ENCODE results near the gene SPAG16.
"Not testable (repeated sequence)": the region's sequence is repeated elsewhere in the genome, so short reads cannot be mapped to it uniquely, and the experiment has no call there.

SPAG16 gene

GRCh38 chr2:213266421-213266820, 17.8 kb upstream of the SPAG16 start:
- no peak for DNase-seq (ENCODE audit: low read depth in 2 of 3, low spot score in 1 of 3)

- no peak for DNase-seq (ENCODE audit: low read depth in 2 of 3, low spot score in 1 of 3)
Measured at GRCh38 chr2:213271947-213272346, 12.3 kb upstream of the SPAG16 start.

GRCh38 chr2:213274143-213274542, 10.1 kb upstream of the SPAG16 start:
- DNase-seq (ENCODE audit: low read depth in 2 of 3, low spot score in 1 of 3), result no peak

GRCh38 chr2:213275265-213275664, 9.0 kb upstream of the SPAG16 start:
- DNase-seq (ENCODE audit: low read depth in 2 of 3, low spot score in 1 of 3), result no peak

GRCh38 chr2:213277134-213277533, 7.1 kb upstream of the SPAG16 start:
- DNase-seq (ENCODE audit: low read depth in 2 of 3, low spot score in 1 of 3), result not testable (repeated sequence)

- no peak for DNase-seq (ENCODE audit: low read depth in 2 of 3, low spot score in 1 of 3)
Measured at GRCh38 chr2:213279116-213279620, 5.1 kb upstream of the SPAG16 start.

- no peak for DNase-seq (ENCODE audit: low read depth in 2 of 3, low spot score in 1 of 3)
Measured at GRCh38 chr2:213279971-213280370, 4.3 kb upstream of the SPAG16 start.

GRCh38 chr2:213281156-213281555, 3.1 kb upstream of the SPAG16 start:
- no peak for DNase-seq (ENCODE audit: low read depth in 2 of 3, low spot score in 1 of 3)

- DNase-seq (ENCODE audit: low read depth in 2 of 3, low spot score in 1 of 3), result no peak
Measured at GRCh38 chr2:213285404-213285803, 1.1 kb downstream of the SPAG16 start.

- no peak for DNase-seq (ENCODE audit: low read depth in 2 of 3, low spot score in 1 of 3)
Measured at GRCh38 chr2:213286161-213286560, 1.9 kb downstream of the SPAG16 start.

GRCh38 chr2:213288913-213289700, 4.8 kb downstream of the SPAG16 start:
- DNase-seq (ENCODE audit: low read depth in 2 of 3, low spot score in 1 of 3), result no peak

GRCh38 chr2:213290501-213290900, 6.2 kb downstream of the SPAG16 start:
- no peak for DNase-seq (ENCODE audit: low read depth in 2 of 3, low spot score in 1 of 3)

GRCh38 chr2:213296270-213296669, 12.0 kb downstream of the SPAG16 start:
- no peak for DNase-seq (ENCODE audit: low read depth in 2 of 3, low spot score in 1 of 3)

GRCh38 chr2:213306316-213306942, 22.2 kb downstream of the SPAG16 start:
- no peak for DNase-seq (ENCODE audit: low read depth in 2 of 3, low spot score in 1 of 3)

- no peak for DNase-seq (ENCODE audit: low read depth in 2 of 3, low spot score in 1 of 3)
Measured at GRCh38 chr2:213315168-213315876, 31.1 kb downstream of the SPAG16 start.

- no peak for DNase-seq (ENCODE audit: low read depth in 2 of 3, low spot score in 1 of 3)
Measured at GRCh38 chr2:213316001-213316735, 31.9 kb downstream of the SPAG16 start.

- no peak for DNase-seq (ENCODE audit: low read depth in 2 of 3, low spot score in 1 of 3)
Measured at GRCh38 chr2:213317929-213318328, 33.7 kb downstream of the SPAG16 start.

GRCh38 chr2:213320604-213321003, 36.3 kb downstream of the SPAG16 start:
- DNase-seq (ENCODE audit: low read depth in 2 of 3, low spot score in 1 of 3), result no peak

GRCh38 chr2:213336253-213336770, 52.0 kb downstream of the SPAG16 start:
- DNase-seq (ENCODE audit: low read depth in 2 of 3, low spot score in 1 of 3), result no peak

GRCh38 chr2:213353419-213353818, 69.2 kb downstream of the SPAG16 start:
- no peak for DNase-seq (ENCODE audit: low read depth in 2 of 3, low spot score in 1 of 3)

GRCh38 chr2:213376644-213377043, 92.4 kb downstream of the SPAG16 start:
- no peak for DNase-seq (ENCODE audit: low read depth in 2 of 3, low spot score in 1 of 3)

Measured in stimulated activated CD4-positive, alpha-beta T cell treated with anti-CD3 and anti-CD28 coated beads, Interleukin-12 subunit alpha, Interleukin-12 subunit beta, amount 100 ng/mL, for 48 hours (primary cell).